Cardiac muscle cell (in vitro differentiated cells and primary cell): ENCODE results near the gene GNL3L. TPM values are rescaled to one million over a fixed set of nuclear protein-coding genes. Genes with fewer than 3 reads are reported as not detected.
"Not testable (repeated sequence)": the region's sequence is repeated elsewhere in the genome, so short reads cannot be mapped to it uniquely, and the experiment has no call there.

Source experiments
- DNase-seq, 2 donors: peaks; one replicate each; pipeline versions ENCODE4 v3.0.0 to v3.0.0-alpha.2; 2010 to 2017; ENCODE audit warnings: low read depth in 1 of 2, low spot score in 1 of 2
- H3K27ac ChIP-seq: fragments of 200-600 bp; sonication (generic); 2 replicates; pipeline ENCODE4 v1.5.1; 2016
- H3K27me3 ChIP-seq: fragments of 200-600 bp; sonication (generic); 2 replicates; pipeline ENCODE4 v1.6.0; 2016; ENCODE audit warnings: control low read depth
- H3K36me3 ChIP-seq: fragments of 200-600 bp; sonication (generic); 2 replicates; pipeline ENCODE4 v1.5.1; 2016; ENCODE audit warnings: control low read depth
- H3K4me1 ChIP-seq: fragments of 200-600 bp; sonication (generic); 2 replicates; pipeline ENCODE4 v1.8.1; 2017; ENCODE audit warnings: low read depth, mild to moderate bottlenecking, mixed run types
- H3K4me3 ChIP-seq: fragments of 200-600 bp; sonication (generic); 2 replicates; pipeline ENCODE4 v1.5.1; 2016; ENCODE audit warnings: mild to moderate bottlenecking
- H3K9me3 ChIP-seq: fragments of 200-600 bp; sonication (generic); 2 replicates; pipeline ENCODE4 v1.5.1; 2017; ENCODE audit warnings: low read depth, mild to moderate bottlenecking, control low read depth
- CTCF ChIP-seq: IDR thresholded peaks from 2 replicates; pipeline ENCODE4 v1.5.1; 2012; ENCODE audit warnings: low read depth, mild to moderate bottlenecking, low read length
- polyA plus RNA-seq: library from polyadenylated mRNA; unstranded; fragments of >200 nt; fragmentation: Nextera tagmentation; extraction: Ambion mirVana; gene quantifications from 2 replicates; pipeline ENCODE4 v1.2.1, GENCODE V29; 2016
- total RNA-seq: library from RNA; depleted of rRNA; stranded (reverse); fragments of >200 nt; gene quantifications from 2 replicates; pipeline ENCODE4 v1.2.3, GENCODE V29; 2016

GNL3L gene, protein sequence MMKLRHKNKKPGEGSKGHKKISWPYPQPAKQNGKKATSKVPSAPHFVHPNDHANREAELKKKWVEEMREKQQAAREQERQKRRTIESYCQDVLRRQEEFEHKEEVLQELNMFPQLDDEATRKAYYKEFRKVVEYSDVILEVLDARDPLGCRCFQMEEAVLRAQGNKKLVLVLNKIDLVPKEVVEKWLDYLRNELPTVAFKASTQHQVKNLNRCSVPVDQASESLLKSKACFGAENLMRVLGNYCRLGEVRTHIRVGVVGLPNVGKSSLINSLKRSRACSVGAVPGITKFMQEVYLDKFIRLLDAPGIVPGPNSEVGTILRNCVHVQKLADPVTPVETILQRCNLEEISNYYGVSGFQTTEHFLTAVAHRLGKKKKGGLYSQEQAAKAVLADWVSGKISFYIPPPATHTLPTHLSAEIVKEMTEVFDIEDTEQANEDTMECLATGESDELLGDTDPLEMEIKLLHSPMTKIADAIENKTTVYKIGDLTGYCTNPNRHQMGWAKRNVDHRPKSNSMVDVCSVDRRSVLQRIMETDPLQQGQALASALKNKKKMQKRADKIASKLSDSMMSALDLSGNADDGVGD
- total RNA-seq (26.7 and 27.8 TPM in 2 replicates), polyA plus RNA-seq (7.9 and 8.4 TPM in 2 replicates)

- no peak for TF ChIP-seq CTCF
- H3K4me3 ChIP-seq, result peak within 1 kb of the TSS; percentile 76
- H3K27me3 ChIP-seq, result no peaks in the 10 kb centered on the region
- H3K36me3 ChIP-seq, result no peaks in the 10 kb centered on the region
- H3K9me3 ChIP-seq, result no peaks in the 10 kb centered on the region
- peak; percentile 86 to 89 for DNase-seq
- H3K27ac ChIP-seq, result peak within 1 kb of the TSS; percentile 89
- H3K4me1 ChIP-seq, result no peaks in the 10 kb centered on the region
Measured at GRCh38 chrX:54529552-54530356, at the start of gene GNL3L. Gene GNL3L (plus strand): TSS chrX:54530219. CDS start chrX:54532567, 2,348 bp downstream.

DNA sequence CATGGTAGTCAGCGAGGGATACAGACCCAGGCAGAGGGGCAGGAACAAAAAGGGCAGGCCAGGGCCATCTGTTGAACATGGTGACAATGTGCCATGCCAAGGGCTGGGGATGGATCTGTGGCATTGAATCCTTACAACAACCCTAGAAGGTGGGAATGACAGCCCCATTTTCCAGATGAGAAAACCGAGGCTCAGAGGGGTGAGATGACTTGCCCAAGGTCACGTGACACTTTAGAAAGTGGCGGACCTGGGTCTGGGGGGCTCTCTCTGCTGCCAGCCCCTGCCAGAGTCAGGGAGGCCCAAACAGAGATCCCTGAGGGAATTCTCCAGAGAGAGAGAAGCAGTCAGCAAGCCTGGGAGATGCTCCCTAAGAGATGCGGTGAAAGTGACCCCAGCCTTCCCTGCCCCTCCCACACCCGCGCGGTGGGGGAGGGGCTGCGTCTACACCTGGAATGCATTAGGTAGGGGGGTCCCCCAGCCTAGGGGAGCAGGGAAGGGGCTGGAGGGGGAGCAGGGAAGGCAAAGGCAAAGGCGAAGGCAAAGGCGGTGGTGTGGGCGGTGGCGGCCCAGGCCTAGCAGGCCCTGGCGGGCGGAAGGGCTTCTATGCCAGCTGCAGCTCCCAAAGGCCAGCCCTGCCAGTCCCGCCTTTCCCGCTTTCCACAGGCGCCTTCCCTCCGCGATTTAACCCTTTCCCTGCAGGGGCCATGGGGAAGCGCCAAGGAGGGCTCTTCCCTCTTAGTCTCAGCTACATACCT lies 47.0 kb upstream of the GNL3L start:
- no peak for TF ChIP-seq CTCF
- peaks cover 8% of the 10 kb centered on the region for H3K4me1 ChIP-seq
- no peak for DNase-seq
- H3K9me3 ChIP-seq, result no peaks in the 10 kb centered on the region
- H3K27me3 ChIP-seq, result no peaks in the 10 kb centered on the region
- H3K36me3 ChIP-seq, result no peaks in the 10 kb centered on the region
- H3K27ac ChIP-seq, result no peak overlapping the region
- H3K4me3 ChIP-seq, result no peak overlapping the region

GRCh38 chrX:54483946-54484345 lies 46.1 kb upstream of the GNL3L start:
- no peak for DNase-seq

GRCh38 chrX:54484666-54485065 lies 45.4 kb upstream of the GNL3L start:
- Histone ChIP-seq H3K27ac (no peak overlapping the region), H3K4me3 (no peak overlapping the region), H3K36me3 (no peaks in the 10 kb centered on the region), H3K27me3 (no peaks in the 10 kb centered on the region), H3K4me1 (no peaks in the 10 kb centered on the region), H3K9me3 (no peaks in the 10 kb centered on the region)
- peak in 1 of 2 donors; percentile 5 for DNase-seq
- no peak for TF ChIP-seq CTCF

More at GRCh38 chrX:54483946-54484345, 46.1 kb upstream of the GNL3L start:
- Histone ChIP-seq H3K4me3 (no peak overlapping the region), H3K36me3 (no peaks in the 10 kb centered on the region), H3K27ac (no peak overlapping the region), H3K4me1 (peaks cover 5% of the 10 kb centered on the region), H3K9me3 (no peaks in the 10 kb centered on the region), H3K27me3 (no peaks in the 10 kb centered on the region)
- TF ChIP-seq CTCF, result no peak

GRCh38 chrX:54489819-54490218 lies 40.2 kb upstream of the GNL3L start:
- not testable (repeated sequence) for H3K4me3 ChIP-seq, H3K4me1 ChIP-seq, H3K27me3 ChIP-seq, DNase-seq, H3K27ac ChIP-seq, H3K9me3 ChIP-seq, H3K36me3 ChIP-seq
